ENCODE data around the gene CBX8. TPM values are rescaled to one million over a fixed set of nuclear protein-coding genes. Genes with fewer than 3 reads are reported as not detected.

Gene CBX8
- total RNA-seq, 1 donor from 2014 or later, result 5.3 TPM

DNA sequence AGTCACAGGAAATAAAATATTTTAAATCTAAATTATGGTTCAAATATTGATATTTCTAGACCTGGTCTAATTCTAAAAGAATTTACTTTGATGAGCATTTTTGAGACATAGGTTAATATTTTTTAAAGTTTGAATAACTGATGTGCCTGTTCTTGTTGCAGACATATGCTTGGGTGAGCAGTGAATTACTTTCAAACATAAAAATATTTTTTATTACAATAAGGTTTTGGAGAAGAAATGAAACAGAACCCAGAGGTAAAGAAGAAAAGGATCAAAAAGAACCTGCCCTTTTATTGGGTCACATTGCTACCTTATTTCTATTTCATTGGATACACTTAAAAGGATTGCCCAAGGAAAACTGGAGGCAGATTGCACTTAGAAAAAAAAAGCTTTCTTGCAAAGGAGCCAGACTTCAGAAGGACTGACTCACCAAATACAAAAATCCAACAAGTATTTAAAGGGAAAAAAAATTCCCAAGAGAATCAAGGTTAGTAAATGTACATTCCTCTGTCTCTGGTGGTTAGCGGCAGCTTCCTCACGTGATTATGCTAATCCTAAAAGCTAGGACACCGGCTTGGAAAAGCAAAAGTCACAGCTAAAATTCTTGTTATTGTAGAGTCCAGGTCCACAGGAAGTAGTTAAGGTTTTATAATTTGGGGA lies 47.6 kb downstream of the CBX8 start:
- intact Hi-C loops (cut with DNase I), result loop anchor here (10.0 kb wide), 1 partner anchor 96 kb away; no protein-coding TSS in a partner anchor
- DNase-seq (ENCODE audit: missing footprints) (no peak), ATAC-seq (no peak)

DNA sequence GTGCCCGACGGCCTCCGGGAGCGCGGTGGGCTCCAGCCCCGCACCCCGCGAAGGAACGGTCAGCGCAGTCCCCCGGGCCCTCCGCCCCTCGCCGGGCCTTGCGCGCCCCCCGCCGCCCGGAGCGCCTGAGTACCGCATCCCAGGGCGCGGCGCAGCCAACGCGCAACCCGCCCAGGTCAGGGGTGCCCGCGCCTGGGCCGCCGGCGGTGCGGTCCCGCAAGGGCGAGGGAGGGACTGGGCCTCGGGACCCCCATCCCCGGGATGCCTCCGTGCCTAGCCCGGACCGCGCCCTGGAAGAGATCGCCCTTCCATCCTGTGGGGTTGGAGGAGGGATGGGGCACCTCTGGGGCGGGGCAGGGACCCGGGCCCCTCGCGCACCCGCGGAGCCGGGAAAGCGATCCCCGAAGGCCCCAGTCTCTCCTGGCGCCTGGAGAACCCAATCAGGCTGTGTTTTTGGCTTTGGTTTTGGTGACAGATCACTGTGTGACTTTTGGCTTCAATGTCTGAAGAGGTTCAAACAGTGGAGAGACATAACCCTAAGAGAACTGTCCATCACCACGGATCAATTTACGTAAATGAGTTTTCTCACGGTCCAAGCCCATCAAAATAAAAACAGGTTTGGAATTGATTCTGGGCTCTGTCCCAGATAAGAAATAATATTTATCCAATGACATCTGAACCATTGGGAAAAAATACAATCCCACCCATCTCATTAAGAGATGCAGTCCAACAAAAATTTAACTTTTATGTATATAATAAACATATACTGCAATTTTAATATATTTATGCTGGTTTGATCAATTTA lies 48.4 kb downstream of the CBX8 start:
- intact Hi-C loops (cut with DNase I), result loop anchor here (10.0 kb wide), 1 partner anchor 96 kb away; no protein-coding TSS in a partner anchor
- ATAC-seq, result no peak
- peak; percentile 22 for DNase-seq (ENCODE audit: missing footprints)

DNA sequence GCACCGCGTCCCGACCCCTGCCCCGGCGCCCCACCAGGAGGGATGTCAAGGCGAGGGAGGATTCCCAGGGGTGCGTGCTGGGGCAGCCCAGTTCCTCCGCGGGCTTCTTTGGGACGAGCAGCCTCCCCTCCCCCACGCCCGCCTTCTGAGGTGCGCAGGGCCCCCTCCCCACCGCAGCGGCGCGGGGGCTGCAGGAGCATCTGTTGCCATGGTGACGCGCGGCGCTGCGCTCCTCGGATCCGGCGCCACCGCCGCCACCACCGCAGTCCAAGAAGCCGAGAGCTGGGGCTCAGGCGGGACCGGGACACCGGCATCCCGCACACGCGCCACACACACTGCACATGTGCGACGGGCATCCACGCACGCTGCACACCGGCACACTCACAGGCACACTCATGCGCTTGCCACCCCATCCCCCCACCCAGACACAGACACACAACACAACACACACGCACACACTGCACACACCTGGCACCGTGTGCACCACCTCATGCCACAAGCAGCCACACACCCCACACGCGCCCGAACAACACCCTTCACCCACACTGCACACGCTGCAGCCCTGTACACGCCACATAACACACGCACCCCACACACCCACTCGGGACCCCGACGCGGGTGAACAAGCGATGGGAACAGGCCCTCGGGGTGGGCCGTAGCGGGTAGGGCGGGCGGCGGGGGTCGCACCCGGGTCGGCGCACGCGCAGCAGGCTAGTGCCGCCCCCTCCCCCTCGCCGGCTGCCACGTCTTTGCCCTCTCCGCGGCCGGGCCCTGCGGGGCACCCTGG lies 49.2 kb downstream of the CBX8 start:
- intact Hi-C loops (cut with DNase I), result loop anchor here (10.0 kb wide), 1 partner anchor 97 kb away; no protein-coding TSS in a partner anchor
- DNase-seq (ENCODE audit: missing footprints), result peak; percentile 37
- ATAC-seq, result no peak

DNA sequence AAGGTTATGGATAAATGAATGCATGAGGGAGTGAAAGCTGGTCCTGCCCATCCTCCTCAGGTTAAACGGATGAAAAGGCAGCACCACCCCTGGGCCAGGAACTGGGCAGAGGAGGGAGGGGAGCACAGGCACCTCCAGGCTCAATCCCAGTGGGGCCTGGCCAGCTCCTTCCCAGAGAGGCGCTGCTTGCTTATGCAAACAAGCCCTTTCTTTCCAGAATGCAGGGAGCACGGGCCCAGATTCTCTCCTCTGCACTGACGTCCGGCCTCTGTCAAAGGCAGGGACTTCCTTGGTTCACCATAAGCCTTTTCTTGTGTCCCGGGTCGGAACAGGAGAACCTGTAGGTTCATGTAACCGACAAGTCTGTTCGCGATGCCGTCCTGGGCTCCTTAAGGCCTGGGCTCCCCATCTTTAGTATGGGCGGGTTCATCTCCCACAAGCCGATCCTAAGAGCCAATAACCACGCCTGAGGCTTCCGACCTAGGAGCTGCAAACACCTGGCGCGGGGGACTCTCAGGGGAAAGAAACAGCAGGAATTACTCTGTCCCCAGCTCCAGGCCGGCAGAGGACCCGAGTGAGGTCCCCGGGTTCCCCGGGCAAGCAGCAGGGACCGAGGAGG lies 49.9 kb downstream of the CBX8 start:
- peak; percentile 51 for DNase-seq (ENCODE audit: missing footprints)
- intact Hi-C loops (cut with DNase I), result loop anchor here (10.0 kb wide), 1 partner anchor 98 kb away; no protein-coding TSS in a partner anchor
- no peak for ATAC-seq

DNA sequence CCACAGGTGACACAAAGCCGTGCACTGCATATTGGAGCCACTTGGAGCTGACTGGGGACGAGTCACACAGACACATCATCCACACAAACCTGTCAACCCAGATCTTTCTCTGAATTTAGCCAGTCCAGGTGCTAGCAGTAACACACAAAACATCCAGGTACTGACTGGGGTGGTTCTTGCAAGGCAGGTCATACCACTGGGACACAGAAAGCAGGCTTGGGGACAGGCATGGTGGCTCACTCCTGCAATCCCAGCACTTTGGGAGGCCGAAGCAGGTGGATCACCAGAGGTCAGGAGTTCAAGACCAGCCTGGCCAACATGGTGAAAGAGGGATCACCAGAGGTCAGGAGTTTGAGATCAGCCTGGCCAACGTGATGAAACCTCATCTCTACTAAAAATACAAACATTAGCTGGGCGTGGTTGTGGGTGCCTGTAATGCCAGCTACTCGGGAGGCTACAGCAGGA lies 51.2 kb downstream of the CBX8 start:
- DNase-seq (ENCODE audit: missing footprints) (no peak), ATAC-seq (no peak)
- intact Hi-C loops (cut with DNase I), result loop anchor here (10.0 kb wide), 1 partner anchor 99 kb away; no protein-coding TSS in a partner anchor

DNA sequence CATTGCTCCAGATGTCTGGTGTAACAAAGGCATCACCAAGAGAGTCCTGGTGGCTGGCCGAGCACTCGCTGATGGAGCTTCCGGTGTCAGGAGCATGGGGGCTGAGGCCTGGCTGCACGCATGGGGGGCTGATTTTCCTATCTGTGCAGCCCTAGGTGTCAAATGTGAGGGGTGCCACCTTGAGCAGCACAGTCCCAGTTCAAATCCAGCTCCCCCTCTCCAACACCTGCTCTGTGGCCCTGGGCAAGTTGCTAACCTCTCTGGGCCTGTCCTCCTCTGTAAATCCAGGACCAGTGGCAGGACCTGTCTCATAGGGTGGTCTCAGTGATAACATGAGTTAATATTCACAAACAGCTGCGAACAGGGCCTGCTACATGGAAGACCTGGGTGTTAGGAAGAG lies 53.3 kb downstream of the CBX8 start:
- intact Hi-C loops (cut with DNase I), result loop anchor here (5.0 to 10.0 kb wide), 2 partner anchors 101 to 249 kb away; no protein-coding TSS in a partner anchor
- ATAC-seq (no peak), DNase-seq (ENCODE audit: missing footprints) (peak; percentile 34)

DNA sequence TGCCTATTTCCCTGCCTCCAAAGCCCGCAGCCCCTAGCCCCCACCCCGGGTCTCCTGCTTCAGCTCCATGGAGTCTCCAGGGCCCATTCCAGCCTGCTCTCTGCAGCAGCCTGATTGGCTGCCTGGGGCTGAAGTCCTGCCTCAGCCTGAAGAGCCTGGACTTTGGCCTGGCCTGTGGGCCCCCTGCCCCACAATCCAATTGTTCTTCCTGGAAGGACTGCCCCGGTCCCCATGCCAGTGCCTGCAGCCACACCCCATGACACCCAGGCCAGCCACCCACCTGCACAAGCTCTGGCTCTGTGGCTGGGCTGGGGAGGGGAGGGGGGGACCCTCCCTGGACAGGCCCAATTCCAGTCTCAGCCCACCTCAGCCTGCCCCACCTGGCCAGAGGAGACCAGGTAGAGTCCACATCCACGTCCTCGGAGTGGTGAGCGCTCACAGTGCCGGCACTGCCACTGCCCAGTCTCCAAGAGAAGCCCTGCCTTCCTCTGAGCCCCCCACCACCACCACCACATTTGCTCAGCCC lies 53.9 kb downstream of the CBX8 start:
- intact Hi-C loops (cut with DNase I), result loop anchor here (5.0 to 10.0 kb wide), 2 partner anchors 102 to 249 kb away; no protein-coding TSS in a partner anchor
- no peak for ATAC-seq

DNA sequence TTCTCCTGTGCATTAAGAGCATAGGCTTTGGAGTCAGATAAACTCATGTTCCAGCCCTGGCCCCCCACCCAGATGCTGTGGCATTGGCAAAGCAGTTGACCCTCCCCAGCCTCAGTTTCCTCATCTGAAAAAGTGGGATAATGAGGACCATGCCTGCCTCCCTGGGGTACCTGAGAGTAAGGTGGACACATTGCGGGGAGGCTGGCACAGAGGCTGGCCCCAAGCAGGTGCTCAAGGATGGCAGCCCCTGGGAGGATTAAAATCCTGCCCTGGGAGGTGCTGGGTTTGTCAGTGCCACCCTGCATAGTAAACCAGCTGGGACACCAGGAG lies 54.3 kb downstream of the CBX8 start:
- ATAC-seq (no peak), DNase-seq (ENCODE audit: missing footprints) (peak; percentile 59)
- intact Hi-C loops (cut with DNase I), result loop anchor here (5.0 to 10.0 kb wide), 2 partner anchors 102 to 250 kb away; no protein-coding TSS in a partner anchor

More for the DNA sequence above, 53.9 kb downstream of the CBX8 start:
- peak; percentile 1 for DNase-seq (ENCODE audit: missing footprints)

Other genes starting within 250 kb of the CBX8 start
- not detected for gene RBFOX3, start 186.0 kb downstream of the CBX8 start, total RNA-seq
- gene ENPP7, start 66.1 kb downstream of the CBX8 start, total RNA-seq, result not detected
- 4.2 TPM for gene CBX2, start 18.9 kb downstream of the CBX8 start, total RNA-seq
- 23.7 TPM for gene CBX4, start 42.4 kb upstream of the CBX8 start, total RNA-seq
- gene TBC1D16, start 238.8 kb upstream of the CBX8 start, total RNA-seq, result 16.3 TPM
- gene CCDC40, start 239.6 kb upstream of the CBX8 start, total RNA-seq, result 5.4 TPM

Measured in Right ventricle myocardium inferior (tissue), 1 donor.